Trophoblast cell (in vitro differentiated cells and primary cell): ENCODE data around the gene FAM83G.

Source experiments
- DNase-seq, 2 donors: peaks; one replicate each; pipeline ENCODE4 v3.0.0-alpha.2; 2016
- H2AFZ ChIP-seq: 2 replicates; pipeline ENCODE4 v1.6.1; 2013; ENCODE audit warnings: low read length, moderate library complexity, mild to moderate bottlenecking; ENCODE audit not compliant: insufficient read depth, poor library complexity
- H2AK5ac ChIP-seq: 2 replicates; pipeline ENCODE4 v1.6.1; 2013; ENCODE audit warnings: mild to moderate bottlenecking, low read length
- H2BK120ac ChIP-seq: 2 replicates; pipeline ENCODE4 v1.6.1; 2013; ENCODE audit warnings: low read length, mild to moderate bottlenecking, moderate library complexity; ENCODE audit not compliant: insufficient read depth, poor library complexity
- H2BK12ac ChIP-seq: 2 replicates; pipeline ENCODE4 v1.6.1; 2013; ENCODE audit warnings: mild to moderate bottlenecking, low read length, moderate library complexity
- H2BK5ac ChIP-seq: 2 replicates; pipeline ENCODE4 v1.6.1; 2013; ENCODE audit warnings: low read length, low read depth, moderate library complexity, mild to moderate bottlenecking; ENCODE audit not compliant: poor library complexity
- H3K14ac ChIP-seq: 2 replicates; pipeline ENCODE4 v1.6.1; 2013; ENCODE audit warnings: mild to moderate bottlenecking, low read length
- H3K18ac ChIP-seq: 2 replicates; pipeline ENCODE4 v1.6.1; 2013; ENCODE audit warnings: mild to moderate bottlenecking, low read length
- H3K23ac ChIP-seq: 2 replicates; pipeline ENCODE4 v1.6.1; 2013; ENCODE audit warnings: low read length
- H3K27ac ChIP-seq: 2 replicates; pipeline ENCODE4 v1.5.1; 2013; ENCODE audit warnings: low read depth, mild to moderate bottlenecking, inconsistent platforms, low read length, moderate library complexity
- H3K27me3 ChIP-seq: 2 replicates; pipeline ENCODE4 v1.6.1; 2013; ENCODE audit warnings: inconsistent platforms, mild to moderate bottlenecking, low read length, moderate library complexity; ENCODE audit not compliant: insufficient read depth
- H3K36me3 ChIP-seq, 2 experiments: 1 replicate in 1 of 2; 2 replicates in 1 of 2; pipeline ENCODE4 v1.6.1; 2013; ENCODE audit warnings: low read length in 2 of 2, mild to moderate bottlenecking in 2 of 2, moderate library complexity in 1 of 2; ENCODE audit not compliant: insufficient read depth in 2 of 2, control insufficient read depth in 1 of 2
- H3K4ac ChIP-seq: 2 replicates; pipeline ENCODE4 v1.6.1; 2013; ENCODE audit warnings: low read depth, mild to moderate bottlenecking, low read length, moderate library complexity
- H3K4me1 ChIP-seq, 2 experiments: 1 replicate in 1 of 2; 2 replicates in 1 of 2; pipeline ENCODE4 v1.6.1; 2013; ENCODE audit warnings: low read length in 2 of 2, mild to moderate bottlenecking in 2 of 2, moderate library complexity in 1 of 2; ENCODE audit not compliant: insufficient read depth in 2 of 2, control insufficient read depth in 1 of 2
- H3K4me2 ChIP-seq: 2 replicates; pipeline ENCODE4 v1.6.1; 2013; ENCODE audit warnings: inconsistent platforms, mild to moderate bottlenecking, low read length, moderate library complexity
- H3K4me3 ChIP-seq: 2 replicates; pipeline ENCODE4 v1.5.1; 2013; ENCODE audit warnings: mild to moderate bottlenecking, low read depth, low read length, inconsistent platforms
- H3K79me1 ChIP-seq: one replicate; pipeline ENCODE4 v1.6.1; 2013; ENCODE audit warnings: low read length
- H3K79me2 ChIP-seq: 2 replicates; pipeline ENCODE4 v1.6.1; 2013; ENCODE audit warnings: low read length, mild to moderate bottlenecking; ENCODE audit not compliant: control insufficient read depth, insufficient read depth, poor library complexity
- H3K9ac ChIP-seq: 2 replicates; pipeline ENCODE4 v1.6.1; 2013; ENCODE audit warnings: mild to moderate bottlenecking, low read length
- H3K9me3 ChIP-seq: 2 replicates; pipeline ENCODE4 v1.6.1; 2013; ENCODE audit warnings: low read depth, mild to moderate bottlenecking, control low read depth, inconsistent platforms, low read length; ENCODE audit not compliant: insufficient read depth
- H4K12ac ChIP-seq: 2 replicates; pipeline ENCODE4 v1.6.1; 2013; ENCODE audit warnings: low read depth, mild to moderate bottlenecking, low read length, moderate library complexity
- H4K8ac ChIP-seq: 2 replicates; pipeline ENCODE4 v1.6.1; 2013; ENCODE audit warnings: low read depth, mild to moderate bottlenecking, low read length, moderate library complexity
- H4K91ac ChIP-seq: one replicate; pipeline ENCODE4 v1.6.1; 2013; ENCODE audit warnings: low read depth, mild to moderate bottlenecking, low read length, moderate library complexity
- WGBS: extraction: QIAGEN DNeasy Blood & Tissue Kit; methylation state at CpG from one replicate; pipeline ENCODE4 v1.1.7; 2013; ENCODE audit warnings: missing lambda C conversion rate; ENCODE audit not compliant: insufficient read length, insufficient coverage; ENCODE audit errors: extremely low coverage; 5-methylcytosine and 5-hydroxymethylcytosine counted together

The FAM83G gene

DNA sequence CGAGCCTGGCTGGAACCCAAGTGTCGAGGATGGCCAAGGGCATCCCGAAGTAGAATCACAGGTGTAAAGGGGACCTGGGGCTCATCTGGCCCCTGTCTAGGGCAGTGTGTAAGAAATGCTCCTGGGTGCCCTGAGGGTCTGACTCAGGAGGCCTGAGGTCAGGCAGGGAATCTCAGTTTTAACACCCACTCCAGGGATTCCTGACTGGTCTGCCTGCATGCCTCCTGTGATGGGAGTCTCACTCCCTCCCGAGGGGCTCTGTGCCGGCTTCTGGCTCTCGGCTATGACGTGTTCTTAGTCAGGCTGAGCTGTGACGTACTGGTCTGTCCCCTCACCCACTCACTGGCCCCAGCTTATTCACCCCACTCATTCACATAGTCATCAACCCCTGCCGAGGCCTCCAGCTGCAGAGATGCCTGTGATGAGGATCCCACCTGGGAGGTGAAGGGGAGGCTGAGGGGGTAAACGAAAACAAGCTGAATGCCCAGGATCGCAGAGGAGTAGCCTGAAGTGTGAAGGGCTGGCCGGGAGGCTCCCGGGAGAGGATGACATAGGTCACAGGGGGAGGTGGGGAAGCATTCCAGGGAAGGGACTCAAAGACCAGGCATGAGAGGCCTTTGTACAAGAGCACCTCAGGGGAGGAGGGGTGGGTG is 23.8 kb downstream of the FAM83G start:
- Histone ChIP-seq H3K4me1 (peaks cover 27 to 32% of the 10 kb centered on the region in 2 experiments), H4K8ac (peak overlapping the region; percentile 30), H2BK5ac (no peak overlapping the region), H3K18ac (peak overlapping the region; percentile 26), H2AFZ (no peak overlapping the region), H2BK12ac (peak overlapping the region; percentile 53), H4K91ac (peak overlapping the region; percentile 62), H3K79me1 (peaks cover 25% of the 10 kb centered on the region), H2BK120ac (peak overlapping the region; percentile 26), H3K27ac (no peak overlapping the region), H3K4ac (no peak overlapping the region), H3K36me3 (peaks cover 58 to 62% of the 10 kb centered on the region in 2 experiments), H3K4me3 (no peak overlapping the region), H2AK5ac (peak overlapping the region; percentile 44), H4K12ac (no peak overlapping the region), H3K79me2 (no peaks in the 10 kb centered on the region), H3K9me3 (peaks cover 5% of the 10 kb centered on the region), H3K23ac (no peak overlapping the region), H3K9ac (no peak overlapping the region), H3K14ac (peak overlapping the region; percentile 21), H3K27me3 (no peaks in the 10 kb centered on the region), H3K4me2 (no peak overlapping the region)
- WGBS: no CpG with 5 or more reads among the region's 13 CpGs
- DNase-seq: peak; percentile 82 to 83

DNA sequence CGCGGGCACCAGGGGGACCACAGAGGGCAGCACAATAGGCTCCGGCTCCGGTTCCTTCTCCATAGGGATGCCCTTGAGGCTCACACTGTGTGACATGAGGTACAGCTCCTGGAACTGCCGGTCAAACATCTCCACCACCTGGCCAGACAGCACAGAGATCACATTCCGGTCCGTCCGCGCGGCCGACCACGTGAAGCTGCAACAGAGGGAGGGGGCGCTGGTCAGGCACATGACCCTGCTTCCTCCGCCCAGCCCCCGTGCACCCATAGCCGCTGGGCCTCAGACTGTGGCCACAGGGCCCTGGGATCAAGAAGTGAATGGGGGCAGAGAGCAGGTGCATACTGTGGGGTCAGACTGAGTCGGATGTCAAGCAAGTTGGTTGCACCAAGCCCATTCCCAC is 25.9 kb downstream of the FAM83G start:
- no CpG with 5 or more reads among the region's 17 CpGs for WGBS
- no peak for DNase-seq
- Histone ChIP-seq H3K14ac (no peak overlapping the region), H3K4ac (no peak overlapping the region), H2BK12ac (no peak overlapping the region), H3K79me2 (no peaks in the 10 kb centered on the region), H2AK5ac (no peak overlapping the region), H3K27me3 (no peaks in the 10 kb centered on the region), H3K4me3 (no peak overlapping the region), H2BK120ac (no peak overlapping the region), H2BK5ac (no peak overlapping the region), H3K9ac (no peak overlapping the region), H3K9me3 (peaks cover 5% of the 10 kb centered on the region), H3K23ac (no peak overlapping the region), H3K4me2 (no peak overlapping the region), H3K79me1 (peaks cover 24% of the 10 kb centered on the region), H4K12ac (no peak overlapping the region), H4K91ac (no peak overlapping the region), H2AFZ (no peak overlapping the region), H3K36me3 (peaks cover 53 to 56% of the 10 kb centered on the region in 2 experiments), H4K8ac (no peak overlapping the region), H3K4me1 (peaks cover 21 to 25% of the 10 kb centered on the region in 2 experiments), H3K27ac (no peak overlapping the region), H3K18ac (no peak overlapping the region)

GRCh38 chr17:18978050-18978449 is 26.5 kb downstream of the FAM83G start:
- no CpG with 5 or more reads among the region's 13 CpGs for WGBS

DNA sequence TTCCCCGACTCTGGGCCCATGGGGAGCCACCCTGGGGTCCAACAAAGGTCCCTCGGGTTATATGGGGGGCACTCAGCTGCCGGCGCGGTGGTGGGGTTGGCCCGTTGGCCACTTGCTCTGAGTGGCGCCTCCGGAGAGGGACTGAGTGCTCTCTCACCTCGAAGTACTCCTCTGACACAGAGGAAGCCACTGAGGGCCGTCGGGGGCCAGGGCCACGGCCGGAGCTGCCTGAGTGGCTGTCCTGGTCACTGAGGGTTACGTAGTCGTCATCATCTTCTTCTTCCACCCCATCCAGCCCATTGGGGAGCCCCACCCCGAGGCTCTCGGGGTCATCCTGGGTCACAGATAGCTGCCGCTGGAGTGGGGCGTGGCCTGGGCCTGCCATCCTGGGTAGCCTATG is 26.9 kb downstream of the FAM83G start:
- no peak for DNase-seq
- WGBS: no CpG with 5 or more reads among the region's 19 CpGs
- H2BK12ac ChIP-seq: no peak overlapping the region
- peaks cover 57 to 59% of the 10 kb centered on the region in 2 experiments for H3K36me3 ChIP-seq
- no peak overlapping the region for H3K27ac ChIP-seq
- H4K8ac ChIP-seq: no peak overlapping the region
- H3K4me1 ChIP-seq: peaks cover 19 to 23% of the 10 kb centered on the region in 2 experiments
- H3K4me2 ChIP-seq: no peak overlapping the region
- no peak overlapping the region for H3K9ac ChIP-seq
- H3K79me2 ChIP-seq: no peaks in the 10 kb centered on the region
- H3K18ac ChIP-seq: no peak overlapping the region
- no peak overlapping the region for H3K4ac ChIP-seq
- no peak overlapping the region for H2AK5ac ChIP-seq
- peaks cover 2% of the 10 kb centered on the region for H3K9me3 ChIP-seq
- H2BK120ac ChIP-seq: no peak overlapping the region
- H3K4me3 ChIP-seq: no peak overlapping the region
- no peak overlapping the region for H4K91ac ChIP-seq
- no peaks in the 10 kb centered on the region for H3K27me3 ChIP-seq
- no peak overlapping the region for H3K14ac ChIP-seq
- H2AFZ ChIP-seq: no peak overlapping the region
- H3K79me1 ChIP-seq: peaks cover 19% of the 10 kb centered on the region
- H2BK5ac ChIP-seq: no peak overlapping the region
- H3K23ac ChIP-seq: no peak overlapping the region
- no peak overlapping the region for H4K12ac ChIP-seq

More at GRCh38 chr17:18978050-18978449, 26.5 kb downstream of the FAM83G start:
- Histone ChIP-seq H3K79me2 (no peaks in the 10 kb centered on the region), H3K4me1 (peaks cover 21 to 23% of the 10 kb centered on the region in 2 experiments), H2AK5ac (no peak overlapping the region), H3K79me1 (peaks cover 22% of the 10 kb centered on the region), H4K12ac (no peak overlapping the region), H3K27ac (no peak overlapping the region), H2AFZ (no peak overlapping the region), H2BK5ac (no peak overlapping the region), H3K9ac (no peak overlapping the region), H2BK12ac (no peak overlapping the region), H3K9me3 (peaks cover 2% of the 10 kb centered on the region), H3K27me3 (no peaks in the 10 kb centered on the region), H3K36me3 (peaks cover 54 to 59% of the 10 kb centered on the region in 2 experiments), H2BK120ac (no peak overlapping the region), H3K23ac (no peak overlapping the region), H3K14ac (no peak overlapping the region), H3K4me3 (no peak overlapping the region), H4K91ac (no peak overlapping the region), H3K4me2 (no peak overlapping the region), H3K4ac (no peak overlapping the region), H4K8ac (no peak overlapping the region), H3K18ac (no peak overlapping the region)
- no peak for DNase-seq
